Uterus (tissue), 2 donors: ENCODE measurements around the gene SHISAL1.

Experiments used
- CTCF ChIP-seq, 4 experiments: fragments of 200-600 bp in 2 of 4; fragments of 450-650 bp in 2 of 4; sonication (generic) in 2 of 4; IDR thresholded peaks; one replicate each; pipeline ENCODE4 v1.5.1; 2016 to 2019; ENCODE audit warnings: antibody characterized with exemption in 4 of 4, mild to moderate bottlenecking in 2 of 4, moderate library complexity in 1 of 4
- POLR2A ChIP-seq, 2 donors: fragments of 450-650 bp; IDR thresholded peaks; one replicate each; pipeline ENCODE4 v1.6.1; 2016; ENCODE audit warnings: antibody characterized with exemption in 2 of 2, mild to moderate bottlenecking in 1 of 2, moderate library complexity in 1 of 2

- TF ChIP-seq CTCF (IDR thresholded peaks at IDR 0.05): no peak
- no peak for TF ChIP-seq POLR2A (IDR thresholded peaks at IDR 0.05)
Measured at GRCh38 chr22:44281768-44282637, 30.7 kb downstream of the SHISAL1 start.
